Endothelial cell of umbilical vein (primary cell): ENCODE data around the gene PI4KA.

Experiments
- EZH2 ChIP-seq: IDR thresholded peaks from 2 replicates; pipeline ENCODE4 v1.6.1; 2012; ENCODE audit warnings: borderline replicate concordance, low read depth, mild to moderate bottlenecking, moderate library complexity, low read length, inconsistent platforms; ENCODE audit not compliant: severe bottlenecking
- FOS ChIP-seq: IDR thresholded peaks from 2 replicates; pipeline ENCODE4 v1.6.1; 2011; ENCODE audit warnings: mild to moderate bottlenecking, low read length, moderate library complexity, borderline replicate concordance; ENCODE audit not compliant: insufficient read depth
- JUN ChIP-seq: IDR thresholded peaks from 2 replicates; pipeline ENCODE4 v1.6.1; 2011; ENCODE audit warnings: borderline replicate concordance, low read depth; ENCODE audit not compliant: insufficient read length, insufficient read depth
- MAX ChIP-seq: IDR thresholded peaks from 2 replicates; pipeline ENCODE4 v1.6.1; 2011; ENCODE audit not compliant: insufficient read depth, insufficient read length
- MYC ChIP-seq: IDR thresholded peaks from one replicate; pipeline ENCODE4 v1.6.1; 2011; ENCODE audit warnings: mild to moderate bottlenecking, low read depth, low read length
- POLR2A ChIP-seq: IDR thresholded peaks from 2 replicates; pipeline ENCODE4 v1.6.1; 2012; ENCODE audit warnings: low read depth, mild to moderate bottlenecking, control low read depth, low read length
- POLR2AphosphoS5 ChIP-seq: IDR thresholded peaks from 2 replicates; pipeline ENCODE4 v1.6.1; 2012; ENCODE audit warnings: low read depth, mild to moderate bottlenecking, control low read depth, low read length, moderate library complexity; ENCODE audit not compliant: insufficient read depth
- TF ChIP-seq, protein P1 (sequence below), 2 donors: IDR thresholded peaks; 1 replicate in 1 of 2; 2 replicates in 1 of 2; pipeline ENCODE4 v1.5.1; 2011; ENCODE audit warnings: low read length in 2 of 2, mild to moderate bottlenecking in 2 of 2, moderate library complexity in 2 of 2, control low read depth in 1 of 2, inconsistent platforms in 1 of 2, low read depth in 1 of 2; ENCODE audit not compliant: insufficient read depth in 1 of 2; ENCODE audit errors: extremely low read depth in 1 of 2

DNA sequence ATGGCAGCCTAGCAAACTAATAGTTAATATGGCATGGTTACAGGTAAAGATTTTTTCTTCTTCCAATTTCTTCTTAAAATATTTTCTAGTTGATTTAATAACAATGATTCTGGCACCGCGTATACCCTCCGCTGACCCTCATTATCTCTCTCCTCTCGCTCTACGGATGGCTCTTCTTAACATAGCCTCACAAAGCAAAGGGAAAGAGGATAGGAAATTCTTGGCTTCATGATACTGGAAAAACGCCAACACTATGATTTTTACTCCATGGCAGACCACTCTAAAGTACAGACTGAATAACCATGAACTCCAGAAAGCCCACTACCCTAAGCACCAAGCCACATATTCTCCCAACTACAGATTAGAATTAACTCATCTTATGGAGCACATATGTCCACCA, 6.1 kb downstream of the PI4KA start:
- TF ChIP-seq POLR2A = no peak
- TF ChIP-seq, protein P1, sequence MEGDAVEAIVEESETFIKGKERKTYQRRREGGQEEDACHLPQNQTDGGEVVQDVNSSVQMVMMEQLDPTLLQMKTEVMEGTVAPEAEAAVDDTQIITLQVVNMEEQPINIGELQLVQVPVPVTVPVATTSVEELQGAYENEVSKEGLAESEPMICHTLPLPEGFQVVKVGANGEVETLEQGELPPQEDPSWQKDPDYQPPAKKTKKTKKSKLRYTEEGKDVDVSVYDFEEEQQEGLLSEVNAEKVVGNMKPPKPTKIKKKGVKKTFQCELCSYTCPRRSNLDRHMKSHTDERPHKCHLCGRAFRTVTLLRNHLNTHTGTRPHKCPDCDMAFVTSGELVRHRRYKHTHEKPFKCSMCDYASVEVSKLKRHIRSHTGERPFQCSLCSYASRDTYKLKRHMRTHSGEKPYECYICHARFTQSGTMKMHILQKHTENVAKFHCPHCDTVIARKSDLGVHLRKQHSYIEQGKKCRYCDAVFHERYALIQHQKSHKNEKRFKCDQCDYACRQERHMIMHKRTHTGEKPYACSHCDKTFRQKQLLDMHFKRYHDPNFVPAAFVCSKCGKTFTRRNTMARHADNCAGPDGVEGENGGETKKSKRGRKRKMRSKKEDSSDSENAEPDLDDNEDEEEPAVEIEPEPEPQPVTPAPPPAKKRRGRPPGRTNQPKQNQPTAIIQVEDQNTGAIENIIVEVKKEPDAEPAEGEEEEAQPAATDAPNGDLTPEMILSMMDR (IDR thresholded peaks at IDR 0.05; ENCODE audit: extremely low read depth in 1 of 2, insufficient read depth in 1 of 2, low read depth in 1 of 2, low read length in 2 of 2) = no peak
- TF ChIP-seq MAX = no peak
- TF ChIP-seq EZH2 = no peak
- TF ChIP-seq POLR2AphosphoS5 = no peak
- TF ChIP-seq FOS = no peak
- no peak for TF ChIP-seq MYC
- no peak for TF ChIP-seq JUN
